Stimulated activated CD4-positive, alpha-beta T cell treated with anti-CD3 and anti-CD28 coated beads, Interleukin-4, amount 100 ng/mL, for 24 hours (primary cell): ENCODE data around the gene CD48.

Experiments
- DNase-seq: peaks from one replicate; pipeline ENCODE4 v3.0.0-alpha.2; 2020

Gene CD48

GRCh38 chr1:160711602-160712311 is at the start of gene CD48:
Gene CD48, minus strand, starts transcription at chr1:160711822. Its CDS starts 59 bp downstream, at chr1:160711763.
- DNase-seq = peak; percentile 62

- no peak for DNase-seq
Measured at GRCh38 chr1:160761046-160761445, 49.4 kb upstream of the CD48 start.

- DNase-seq = no peak
Measured at GRCh38 chr1:160759740-160760139, 48.1 kb upstream of the CD48 start.

GRCh38 chr1:160758521-160758920 is 46.9 kb upstream of the CD48 start:
- no peak for DNase-seq

GRCh38 chr1:160756849-160757201 is 45.2 kb upstream of the CD48 start:
- DNase-seq = no peak

- peak; percentile 32 for DNase-seq
Measured at GRCh38 chr1:160755911-160756848, 44.6 kb upstream of the CD48 start.

- DNase-seq = no peak
Measured at GRCh38 chr1:160755461-160755860, 43.8 kb upstream of the CD48 start.

- DNase-seq = no peak
Measured at GRCh38 chr1:160753594-160753993, 42.0 kb upstream of the CD48 start.

GRCh38 chr1:160752924-160753323 is 41.3 kb upstream of the CD48 start:
- no peak for DNase-seq

- DNase-seq = no peak
Measured at GRCh38 chr1:160752406-160752805, 40.8 kb upstream of the CD48 start.

- no peak for DNase-seq
Measured at GRCh38 chr1:160750608-160751007, 39.0 kb upstream of the CD48 start.

- no peak for DNase-seq
Measured at GRCh38 chr1:160748878-160749269, 37.3 kb upstream of the CD48 start.

- no peak for DNase-seq
Measured at GRCh38 chr1:160748181-160748877, 36.7 kb upstream of the CD48 start.

- no peak for DNase-seq
Measured at GRCh38 chr1:160747717-160748116, 36.1 kb upstream of the CD48 start.

- DNase-seq = no peak
Measured at GRCh38 chr1:160746836-160747500, 35.3 kb upstream of the CD48 start.

- DNase-seq = no peak
Measured at GRCh38 chr1:160745551-160745950, 33.9 kb upstream of the CD48 start.

- no peak for DNase-seq
Measured at GRCh38 chr1:160744852-160745520, 33.4 kb upstream of the CD48 start.

- no peak for DNase-seq
Measured at GRCh38 chr1:160744199-160744851, 32.7 kb upstream of the CD48 start.

- no peak for DNase-seq
Measured at GRCh38 chr1:160743266-160743665, 31.6 kb upstream of the CD48 start.

- no peak for DNase-seq
Measured at GRCh38 chr1:160742428-160743127, 31.0 kb upstream of the CD48 start.
